ENCODE data around the gene ARTN. TPM values are rescaled to one million over a fixed set of nuclear protein-coding genes. Genes with fewer than 3 reads are reported as not detected.

Gene ARTN
- total RNA-seq, 1 donor from 2014 or later: 5.7 TPM

- no peak for DNase-seq (ENCODE audit: low spot score)
These were observed 13.7 kb downstream of the ARTN start for GRCh38 chr1:43947061-43947873.

- DNase-seq (ENCODE audit: low spot score): no peak
These were observed 14.4 kb downstream of the ARTN start for GRCh38 chr1:43947874-43948437.

GRCh38 chr1:43949678-43950077, 16.1 kb downstream of the ARTN start:
- no peak for DNase-seq (ENCODE audit: low spot score)

GRCh38 chr1:43951021-43951985, 17.7 kb downstream of the ARTN start:
- no peak for DNase-seq (ENCODE audit: low spot score)

- no peak for DNase-seq (ENCODE audit: low spot score)
These were observed 19.2 kb downstream of the ARTN start for GRCh38 chr1:43952731-43953346.

- DNase-seq (ENCODE audit: low spot score): no peak
These were observed 19.8 kb downstream of the ARTN start for GRCh38 chr1:43953361-43953760.

- no peak for DNase-seq (ENCODE audit: low spot score)
These were observed 20.4 kb downstream of the ARTN start for GRCh38 chr1:43954036-43954435.

- no peak for DNase-seq (ENCODE audit: low spot score)
These were observed 22.6 kb downstream of the ARTN start for GRCh38 chr1:43956234-43956633.

GRCh38 chr1:43957407-43958040, 23.9 kb downstream of the ARTN start:
- DNase-seq (ENCODE audit: low spot score): no peak

GRCh38 chr1:43958351-43959255, 25.0 kb downstream of the ARTN start:
- no peak for DNase-seq (ENCODE audit: low spot score)

GRCh38 chr1:43960798-43961197, 27.2 kb downstream of the ARTN start:
- DNase-seq (ENCODE audit: low spot score): no peak

- DNase-seq (ENCODE audit: low spot score): no peak
These were observed 28.1 kb downstream of the ARTN start for GRCh38 chr1:43961692-43962091.

- DNase-seq (ENCODE audit: low spot score): no peak
These were observed 28.7 kb downstream of the ARTN start for GRCh38 chr1:43962324-43962723.

GRCh38 chr1:43963006-43963405, 29.4 kb downstream of the ARTN start:
- no peak for DNase-seq (ENCODE audit: low spot score)

- DNase-seq (ENCODE audit: low spot score): no peak
These were observed 30.3 kb downstream of the ARTN start for GRCh38 chr1:43963890-43964289.

GRCh38 chr1:43965316-43965715, 31.7 kb downstream of the ARTN start:
- DNase-seq (ENCODE audit: low spot score): no peak

- DNase-seq (ENCODE audit: low spot score): no peak
These were observed 34.8 kb downstream of the ARTN start for GRCh38 chr1:43968348-43968948.

- DNase-seq (ENCODE audit: low spot score): no peak
These were observed 35.8 kb downstream of the ARTN start for GRCh38 chr1:43969416-43969745.

GRCh38 chr1:43969746-43970466, 36.3 kb downstream of the ARTN start, which contains the start of gene DPH2:
TSS of gene DPH2 (plus strand) at chr1:43970010. CDS start at chr1:43970176, 166 bp downstream.
- DNase-seq (ENCODE audit: low spot score): peak; percentile 98
